GM21529 (cell line): Measurements from ENCODE around the gene FAM124B.
"Not testable (repeated sequence)": the region's sequence is repeated elsewhere in the genome, so short reads cannot be mapped to it uniquely, and the experiment has no call there.

Source experiments
- ATAC-seq: cut with Tn5 transposase; IDR thresholded peaks from one replicate; pipeline ENCODE4 v1.9.1; 2021; ENCODE audit not compliant: unreplicated experiment

The FAM124B gene

GRCh38 chr2:224382280-224382647 lies 19.6 kb downstream of the FAM124B start:
- ATAC-seq: not testable (repeated sequence)

GRCh38 chr2:224381521-224382279 lies 20.2 kb downstream of the FAM124B start:
- no peak for ATAC-seq

GRCh38 chr2:224379986-224380385 lies 21.9 kb downstream of the FAM124B start:
- ATAC-seq: no peak

GRCh38 chr2:224379172-224379571 lies 22.7 kb downstream of the FAM124B start:
- ATAC-seq: no peak

GRCh38 chr2:224378701-224379097 lies 23.2 kb downstream of the FAM124B start:
- ATAC-seq: no peak

- no peak for ATAC-seq
These were observed 23.9 kb downstream of the FAM124B start for GRCh38 chr2:224377751-224378700.

- ATAC-seq: no peak
These were observed 29.3 kb downstream of the FAM124B start for GRCh38 chr2:224372641-224373040.

- ATAC-seq: no peak
These were observed 32.8 kb downstream of the FAM124B start for GRCh38 chr2:224369028-224369632.

GRCh38 chr2:224366267-224366844 lies 35.6 kb downstream of the FAM124B start:
- no peak for ATAC-seq

GRCh38 chr2:224365331-224365730 lies 36.6 kb downstream of the FAM124B start:
- ATAC-seq: no peak

GRCh38 chr2:224363281-224363680 lies 38.6 kb downstream of the FAM124B start:
- ATAC-seq: no peak

- no peak for ATAC-seq
These were observed 39.8 kb downstream of the FAM124B start for GRCh38 chr2:224362094-224362493.

- no peak for ATAC-seq
These were observed 41.1 kb downstream of the FAM124B start for GRCh38 chr2:224360801-224361251.

- no peak for ATAC-seq
These were observed 42.3 kb downstream of the FAM124B start for GRCh38 chr2:224359569-224359968.

- ATAC-seq: peak; percentile 86
These were observed 44.6 kb downstream of the FAM124B start for GRCh38 chr2:224357098-224357901.

GRCh38 chr2:224354632-224355211 lies 47.2 kb downstream of the FAM124B start:
- no peak for ATAC-seq

- no peak for ATAC-seq
These were observed 51.2 kb downstream of the FAM124B start for GRCh38 chr2:224350703-224351102.

GRCh38 chr2:224349396-224349795 lies 52.5 kb downstream of the FAM124B start:
- no peak for ATAC-seq

GRCh38 chr2:224347176-224348051 lies 54.5 kb downstream of the FAM124B start:
- no peak for ATAC-seq
